IMR-90 (cell line): ENCODE results near the gene RNF151. TPM values are rescaled to one million over a fixed set of nuclear protein-coding genes. Genes with fewer than 3 reads are reported as not detected.
"Not testable (repeated sequence)": the region's sequence is repeated elsewhere in the genome, so short reads cannot be mapped to it uniquely, and the experiment has no call there.

ENCODE experiments used
- ATAC-seq: fragments of 200-7000 bp; cut with Tn5 transposase; 2 replicates; pipeline ENCODE4 v1.9.1; 2020; ENCODE audit warnings: low read depth, mild to moderate bottlenecking, moderate library complexity
- BruUV-seq: library from RNA; stranded (reverse); fragments of 400-500 nt; replicated peaks from 2 replicates; lab custom pipeline; 2021; lab: Mats Ljungman, UMichigan
- CTCF ChIA-PET: fragments of 300-600 bp; formaldehyde crosslinking; extraction: SDS; loops from one replicate; lab custom pipeline; 2021; ENCODE audit warnings: antibody characterized with exemption; lab: Yijun Ruan, JAX
- POLR2A ChIA-PET: fragments of 300-600 bp; sonication (Branson Sonifier 250); formaldehyde crosslinking; loops from one replicate; lab custom pipeline; 2022; ENCODE audit warnings: antibody characterized with exemption; ENCODE audit not compliant: unreplicated experiment; lab: Charles Lee
- DNase-seq: peaks from one replicate; pipeline ENCODE4 v3.0.0; 2013
- H2AFZ ChIP-seq: replicated peaks from 2 replicates; pipeline ENCODE3; 2013; ENCODE audit warnings: low read length, mild to moderate bottlenecking; ENCODE audit not compliant: poor library complexity
- H2AK5ac ChIP-seq: 2 replicates; pipeline ENCODE4 v1.6.1; 2013; ENCODE audit warnings: low read depth, low read length, inconsistent platforms
- H2AK9ac ChIP-seq: replicated peaks from 2 replicates; pipeline ENCODE3; 2013; ENCODE audit warnings: mild to moderate bottlenecking, low read depth, low read length, moderate library complexity; ENCODE audit not compliant: poor library complexity
- H2BK120ac ChIP-seq: 2 replicates; pipeline ENCODE4 v1.6.1; 2013; ENCODE audit warnings: low read depth, low read length, inconsistent platforms
- H2BK15ac ChIP-seq: 3 replicates; pipeline ENCODE4 v1.6.1; 2013; ENCODE audit warnings: low read depth, low read length, inconsistent platforms
- H2BK20ac ChIP-seq: 2 replicates; pipeline ENCODE4 v1.6.1; 2013; ENCODE audit warnings: low read depth, mild to moderate bottlenecking, inconsistent platforms, low read length, moderate library complexity
- H2BK5ac ChIP-seq: 2 replicates; pipeline ENCODE4 v1.6.1; 2013; ENCODE audit warnings: mild to moderate bottlenecking, low read depth, low read length, inconsistent platforms; ENCODE audit not compliant: poor library complexity, severe bottlenecking
- H3K14ac ChIP-seq: replicated peaks from 2 replicates; pipeline ENCODE4 v1.6.1; 2013; ENCODE audit warnings: low read depth, low read length, inconsistent platforms
- H3K18ac ChIP-seq: 2 replicates; pipeline ENCODE4 v1.6.1; 2013; ENCODE audit warnings: low read depth, low read length, control low read depth
- H3K23ac ChIP-seq: 2 replicates; pipeline ENCODE4 v1.6.1; 2013; ENCODE audit warnings: low read depth, low read length, inconsistent platforms
- H3K27ac ChIP-seq: 2 replicates; pipeline ENCODE4 v1.5.1; 2013; ENCODE audit warnings: mild to moderate bottlenecking, control low read depth, low read length; ENCODE audit not compliant: insufficient read depth
- H3K27me3 ChIP-seq: 2 replicates; pipeline ENCODE4 v1.6.1; 2013; ENCODE audit warnings: low read length; ENCODE audit not compliant: control insufficient read depth, insufficient read depth
- H3K36me3 ChIP-seq: 2 replicates; pipeline ENCODE4 v1.6.1; 2013; ENCODE audit warnings: low read length, mixed read lengths; ENCODE audit not compliant: control insufficient read depth, insufficient read depth
- H3K4ac ChIP-seq: 2 replicates; pipeline ENCODE4 v1.6.1; 2013; ENCODE audit warnings: low read depth, low read length, inconsistent platforms
- H3K4me1 ChIP-seq: 2 replicates; pipeline ENCODE4 v1.6.1; 2013; ENCODE audit warnings: low read length, mixed read lengths; ENCODE audit not compliant: control insufficient read depth, insufficient read depth
- H3K4me2 ChIP-seq: 2 replicates; pipeline ENCODE4 v1.6.1; 2013; ENCODE audit warnings: low read depth, mild to moderate bottlenecking, control low read depth, low read length, moderate library complexity
- H3K4me3 ChIP-seq: 2 replicates; pipeline ENCODE4 v1.5.1; 2013; ENCODE audit warnings: low read depth, mild to moderate bottlenecking, control low read depth, low read length, moderate library complexity; ENCODE audit not compliant: insufficient read depth
- H3K56ac ChIP-seq: 2 replicates; pipeline ENCODE4 v1.6.1; 2013; ENCODE audit warnings: low read length, inconsistent platforms; ENCODE audit not compliant: insufficient read depth; ENCODE audit errors: extremely low read depth
- H3K79me1 ChIP-seq, 2 experiments: 2 replicates each; pipeline ENCODE4 v1.6.1; 2013; ENCODE audit warnings: low read length in 2 of 2, inconsistent platforms in 1 of 2, low read depth in 1 of 2
- H3K9ac ChIP-seq: 2 replicates; pipeline ENCODE4 v1.6.1; 2013; ENCODE audit warnings: low read depth, low read length, control low read depth
- H3K9me1 ChIP-seq: 2 replicates; pipeline ENCODE4 v1.6.1; 2013; ENCODE audit warnings: low read length, inconsistent platforms; ENCODE audit not compliant: insufficient read depth
- H3K9me3 ChIP-seq: 2 replicates; pipeline ENCODE4 v1.6.1; 2013; ENCODE audit warnings: low read length; ENCODE audit not compliant: control insufficient read depth, insufficient read depth
- H4K20me1 ChIP-seq: 2 replicates; pipeline ENCODE4 v1.6.1; 2013; ENCODE audit warnings: low read length, inconsistent platforms; ENCODE audit not compliant: insufficient read depth
- H4K5ac ChIP-seq: 2 replicates; pipeline ENCODE4 v1.6.1; 2013; ENCODE audit warnings: mild to moderate bottlenecking, low read depth, low read length, control low read depth
- H4K8ac ChIP-seq, 2 experiments: 2 replicates each; pipeline ENCODE4 v1.6.1; 2013; ENCODE audit warnings: low read depth in 2 of 2, low read length in 2 of 2, control low read depth in 1 of 2, inconsistent platforms in 1 of 2
- H4K91ac ChIP-seq: 2 replicates; pipeline ENCODE4 v1.6.1; 2013; ENCODE audit warnings: low read depth, low read length, inconsistent platforms; ENCODE audit not compliant: insufficient read depth
- WGBS, 2 experiments: methylation state at CpG; one replicate each; pipeline versions ENCODE4 v1.1.5 to v1.1.7; 2013; ENCODE audit warnings: missing lambda C conversion rate in 2 of 2; ENCODE audit not compliant: insufficient read length in 1 of 2; ENCODE audit errors: extremely low coverage in 2 of 2; 5-methylcytosine and 5-hydroxymethylcytosine counted together
- dilution Hi-C: fragments of 300-500 bp; cut with HindIII; formaldehyde crosslinking; loops from one replicate; pipeline ENCODE4 v1.14.3; 2018; ENCODE audit warnings: low sequenced_read_pairs; ENCODE audit not compliant: unreplicated experiment
- in situ Hi-C: fragments of 300-500 bp; cut with MboI; formaldehyde crosslinking; loops from 3 replicates; pipeline ENCODE4 v1.14.3; 2019; ENCODE audit warnings: low sequenced_read_pairs, inconsistent platforms, mixed read lengths
- intact Hi-C: fragments of 100-400 bp; cut with micrococcal nuclease; formaldehyde crosslinking; loops from 2 replicates; pipeline ENCODE4 v1.10.0; 2022
- polyA plus RNA-seq, 3 experiments: library from polyadenylated mRNA; depleted of rRNA; stranded (reverse); fragments of >200 nt; gene quantifications; 2 replicates each; pipeline ENCODE4 v1.2.3, GENCODE V29; 2012; ENCODE audit warnings: low replicate concordance in 1 of 3
- total RNA-seq: library from RNA; depleted of rRNA; stranded (reverse); fragments of >200 nt; gene quantifications from 2 replicates; pipeline ENCODE4 v1.2.3, GENCODE V29; 2012

The RNF151 gene
- total and polyA plus RNA-seq, 2 of the 4 experiments (the other 2 are of a cell fraction) = not detected

DNA sequence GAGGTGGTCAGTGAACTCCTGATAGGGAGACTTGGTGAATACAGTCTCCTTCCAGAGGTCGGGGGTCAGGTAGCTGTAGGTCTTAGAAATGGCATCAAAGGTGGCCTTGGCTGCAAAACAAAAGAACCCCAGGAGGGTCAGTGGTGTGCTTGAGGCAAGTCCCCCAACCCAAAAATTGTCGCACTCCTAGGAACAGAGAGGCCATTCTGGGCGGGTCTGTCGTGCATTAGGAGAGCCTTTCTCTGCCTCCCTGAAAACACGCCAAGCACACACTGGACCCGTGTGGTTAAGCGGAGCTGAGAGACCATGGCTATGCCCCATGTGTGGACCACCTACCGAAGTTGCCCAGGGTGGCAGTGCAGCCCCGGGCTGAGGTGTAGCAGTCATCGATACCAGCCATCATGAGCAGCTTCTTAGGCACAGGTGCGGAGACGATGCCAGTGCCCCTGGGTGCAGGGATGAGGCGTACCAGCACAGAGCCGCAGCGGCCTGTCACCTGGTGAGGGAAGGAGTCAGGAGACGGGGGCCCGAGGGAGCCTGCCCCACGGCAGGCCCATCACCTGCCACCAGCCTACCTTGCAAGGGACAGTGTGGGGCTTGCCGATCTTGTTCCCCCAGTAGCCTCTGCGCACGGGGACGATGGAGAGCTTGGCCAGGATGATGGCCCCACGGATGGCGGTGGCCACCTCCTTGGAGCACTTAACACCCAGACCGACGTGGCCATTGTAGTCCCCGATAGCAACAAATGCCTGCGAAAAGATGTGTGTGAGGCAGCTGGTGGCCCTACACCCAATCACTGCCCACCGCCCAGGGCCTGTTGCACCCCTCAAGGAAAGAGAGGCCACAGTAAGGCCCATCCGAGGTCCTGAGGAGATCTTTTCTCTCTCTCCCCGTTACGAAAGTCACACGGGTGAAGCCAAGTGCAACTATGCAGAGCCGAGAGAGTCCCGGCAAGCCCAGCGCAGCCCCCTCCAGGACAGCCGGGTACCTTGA, 4.2 kb upstream of the RNF151 start:
- H3K56ac ChIP-seq, H2AK9ac ChIP-seq, POLR2A ChIA-PET, H3K23ac ChIP-seq, H3K4ac ChIP-seq, H3K14ac ChIP-seq, DNase-seq, H3K27ac ChIP-seq, H3K4me3 ChIP-seq, intact Hi-C loops, H2BK15ac ChIP-seq, H4K91ac ChIP-seq, H3K9me3 ChIP-seq, H3K18ac ChIP-seq, H2BK20ac ChIP-seq, H3K9me1 ChIP-seq, H3K9ac ChIP-seq, CTCF ChIA-PET, H3K4me2 ChIP-seq, H2BK120ac ChIP-seq, H2AFZ ChIP-seq, H2BK5ac ChIP-seq, H2AK5ac ChIP-seq, H3K27me3 ChIP-seq, in situ Hi-C loops, ATAC-seq, dilution Hi-C loops, H4K5ac ChIP-seq, H4K8ac ChIP-seq: not testable (repeated sequence)
- H4K20me1 ChIP-seq = peaks cover 43% of the 10 kb centered on the region
- BruUV-seq = TSS peak; percentile 99
- peaks cover 12% of the 10 kb centered on the region for H3K4me1 ChIP-seq
- no CpG with 5 or more reads among the region's 37 CpGs for WGBS, 2 experiments
- peaks cover 3 to 53% of the 10 kb centered on the region in 2 experiments for H3K79me1 ChIP-seq
- peaks cover 27% of the 10 kb centered on the region for H3K36me3 ChIP-seq
